SK-N-SH (cell line): ENCODE results near the gene ZNF865. TPM values are rescaled to one million over a fixed set of nuclear protein-coding genes. Genes with fewer than 3 reads are reported as not detected.

Source experiments
- CTCF ChIA-PET: fragments of 300-600, 350-600 bp; formaldehyde crosslinking; extraction: SDS; loops from one replicate; lab custom pipeline; 2021; lab: Yijun Ruan, JAX
- POLR2A ChIA-PET: fragments of 350-600 bp; sonication (Branson Sonifier 250); formaldehyde crosslinking; extraction: SDS; loops from one replicate; lab custom pipeline; 2020; ENCODE audit warnings: antibody characterized with exemption, inconsistent platforms; lab: Yijun Ruan, JAX
- DNase-seq: peaks from one replicate; pipeline ENCODE4 v3.0.0; 2012
- H2AFZ ChIP-seq: fragments of 200-600 bp; sonication (generic); 2 replicates; pipeline ENCODE4 v1.8.1; 2016; ENCODE audit warnings: antibody characterized with exemption, mild to moderate bottlenecking, low read depth
- H3F3A ChIP-seq: fragments of 200-600 bp; sonication (generic); replicated peaks from 2 replicates; pipeline ENCODE3; 2016; ENCODE audit warnings: antibody characterized with exemption, mild to moderate bottlenecking; ENCODE audit not compliant: insufficient read depth
- H3K27ac ChIP-seq, 2 experiments: fragments of 200-500 bp in 1 of 2; fragments of 200-600 bp in 1 of 2; sonication (Bioruptor generic) in 1 of 2; sonication (generic), shearing (Covaris generic) in 1 of 2; 2 replicates each; pipeline versions ENCODE4 v1.5.1 to v1.6.1; 2014 to 2016; ENCODE audit warnings: low read depth in 2 of 2, inconsistent platforms in 1 of 2, low read length in 1 of 2, mild to moderate bottlenecking in 1 of 2, mixed read lengths in 1 of 2
- H3K27me3 ChIP-seq: fragments of 200-600 bp; sonication (generic), shearing (Covaris generic); 2 replicates; pipeline ENCODE4 v1.6.1; 2016; ENCODE audit warnings: mixed run types; ENCODE audit not compliant: insufficient read depth
- H3K36me3 ChIP-seq, 2 experiments: fragments of 200-500 bp in 1 of 2; fragments of 200-600 bp in 1 of 2; sonication (Bioruptor generic) in 1 of 2; sonication (generic) in 1 of 2; replicated peaks in 1 of 2; 2 replicates each; pipeline versions ENCODE3 to v1.5.1; 2014 to 2016; ENCODE audit warnings: low read length in 1 of 2, mild to moderate bottlenecking in 1 of 2; ENCODE audit not compliant: insufficient read depth in 2 of 2, control insufficient read depth in 1 of 2
- H3K4me1 ChIP-seq, 2 experiments: fragments of 200-500 bp in 1 of 2; fragments of 200-600 bp in 1 of 2; sonication (Bioruptor generic) in 1 of 2; sonication (generic), shearing (Covaris generic) in 1 of 2; 2 replicates each; pipeline versions ENCODE4 v1.5.1 to v1.6.1; 2014 to 2016; ENCODE audit warnings: low read depth in 1 of 2, low read length in 1 of 2, mixed run types in 1 of 2; ENCODE audit not compliant: insufficient read depth in 2 of 2, control insufficient read depth in 1 of 2
- H3K4me2 ChIP-seq: fragments of 200-600 bp; sonication (generic), shearing (Covaris generic); 2 replicates; pipeline ENCODE4 v1.6.1; 2017; ENCODE audit warnings: mixed run types
- H3K4me3 ChIP-seq, 2 experiments: fragments of 200-500 bp in 1 of 2; fragments of 200-600 bp in 1 of 2; sonication (Bioruptor generic) in 1 of 2; sonication (generic), shearing (Covaris generic) in 1 of 2; 2 replicates each; pipeline versions ENCODE4 v1.5.1 to v1.8.1; 2014 to 2016; ENCODE audit warnings: low read depth in 2 of 2, inconsistent platforms in 1 of 2, low read length in 1 of 2, mild to moderate bottlenecking in 1 of 2, mixed read lengths in 1 of 2, moderate library complexity in 1 of 2
- H3K79me2 ChIP-seq: fragments of 200-600 bp; sonication (generic); 2 replicates; pipeline ENCODE4 v1.8.1; 2017; ENCODE audit warnings: mild to moderate bottlenecking; ENCODE audit not compliant: insufficient read depth
- H3K9ac ChIP-seq: fragments of 200-600 bp; sonication (generic); 2 replicates; pipeline ENCODE4 v1.6.1; 2017; ENCODE audit warnings: mixed run types
- H3K9me2 ChIP-seq: fragments of 200-600 bp; sonication (generic); 2 replicates; pipeline ENCODE4 v1.6.1; 2017; ENCODE audit warnings: mixed run types
- H3K9me3 ChIP-seq: fragments of 200-600 bp; sonication (generic); 2 replicates; pipeline ENCODE4 v1.6.1; 2017; ENCODE audit warnings: mixed run types, mild to moderate bottlenecking, moderate library complexity
- H4K20me1 ChIP-seq: fragments of 200-600 bp; sonication (generic); 2 replicates; pipeline ENCODE4 v1.6.1; 2017; ENCODE audit warnings: mild to moderate bottlenecking, mixed run types; ENCODE audit not compliant: insufficient read depth
- CHD2 ChIP-seq: fragments of 150-350 bp; IDR thresholded peaks from 2 replicates; pipeline ENCODE4 v1.6.1; 2018; ENCODE audit warnings: low read length; ENCODE audit not compliant: partially characterized antibody
- CTCF ChIP-seq: fragments of 200-600 bp; sonication (generic); IDR thresholded peaks from 2 replicates; pipeline ENCODE4 v1.6.1; 2017; ENCODE audit warnings: antibody characterized with exemption, mild to moderate bottlenecking, moderate library complexity
- EP300 ChIP-seq, 2 experiments: IDR thresholded peaks; 2 replicates each; pipeline versions ENCODE4 v1.4.0 to v1.6.1; 2012; ENCODE audit warnings: borderline replicate concordance in 1 of 2, low read depth in 1 of 2, low read length in 1 of 2
- FOSL2 ChIP-seq: IDR thresholded peaks from 2 replicates; pipeline ENCODE4 v1.4.0; 2012; ENCODE audit warnings: low read depth, mild to moderate bottlenecking, moderate library complexity, borderline replicate concordance
- GATA2 ChIP-seq: sonication (generic); formaldehyde crosslinking; IDR thresholded peaks from 2 replicates; pipeline ENCODE4 v1.5.0; 2020; ENCODE audit warnings: mild to moderate bottlenecking, missing genetic modification reagents
- IRF3 ChIP-seq: fragments of 150-350 bp; IDR thresholded peaks from 2 replicates; pipeline ENCODE4 v1.6.1; 2016; ENCODE audit warnings: mild to moderate bottlenecking, low read depth, low read length
- NRF1 ChIP-seq: IDR thresholded peaks from 2 replicates; pipeline ENCODE4 v1.6.1; 2012; ENCODE audit warnings: low read depth, mild to moderate bottlenecking, low read length
- PBX3 ChIP-seq: IDR thresholded peaks from 2 replicates; pipeline ENCODE4; 2012
- TCF12 ChIP-seq: IDR thresholded peaks from 2 replicates; pipeline ENCODE4 v1.4.0; 2012
- TEAD4 ChIP-seq: IDR thresholded peaks from 2 replicates; pipeline ENCODE4 v1.4.0; 2012; ENCODE audit warnings: mild to moderate bottlenecking, borderline replicate concordance; ENCODE audit not compliant: insufficient read depth
- USF1 ChIP-seq: IDR thresholded peaks from 2 replicates; pipeline ENCODE4 v1.4.0; 2012; ENCODE audit warnings: low read depth, borderline replicate concordance
- USF2 ChIP-seq: fragments of 150-350 bp; IDR thresholded peaks from 2 replicates; pipeline ENCODE4 v1.6.1; 2017; ENCODE audit warnings: antibody characterized with exemption, low read length, low read depth, borderline replicate concordance
- WGBS: methylation state at CpG from one replicate; pipeline ENCODE4 v1.1.6; 2017; ENCODE audit warnings: low lambda C conversion rate; 5-methylcytosine and 5-hydroxymethylcytosine counted together
- polyA plus RNA-seq, 3 experiments: library from polyadenylated mRNA; depleted of rRNA; stranded (reverse); fragments of >200 nt; gene quantifications; 2 replicates each; pipeline ENCODE4 v1.2.3, GENCODE V29; 2012

Gene ZNF865
- polyA plus RNA-seq, 1 of the 3 experiments (the other 2 are of a cell fraction) = 5.0 TPM

GRCh38 chr19:55584871-55585270, 20.6 kb upstream of the ZNF865 start (continued):
- TF ChIP-seq CTCF = no peak
- TF ChIP-seq GATA2 (CRISPR knock-in tag) = no peak
- no peak for TF ChIP-seq IRF3
- TF ChIP-seq, all 33 proteins: peak for 0

GRCh38 chr19:55585658-55586339, 19.6 kb upstream of the ZNF865 start:
- no peaks in the 10 kb centered on the region for H3K36me3 ChIP-seq
- H3K9ac ChIP-seq = peak overlapping the region; percentile 39
- peaks cover 19% of the 10 kb centered on the region for H3F3A ChIP-seq
- H4K20me1 ChIP-seq = no peaks in the 10 kb centered on the region
- WGBS = 34% methylated on average over 29 of the region's 36 CpGs
- no peaks in the 10 kb centered on the region for H3K79me2 ChIP-seq
- peaks cover 15 to 22% of the 10 kb centered on the region in 2 experiments; a peak in 2 of 4 replicates for H3K4me1 ChIP-seq
- TF ChIP-seq USF1 (peak; percentile 76), CHD2 (peak; percentile 66), USF2 (peak; percentile 8; the same call in 1 of the 2 replicates), NRF1 (no peak), FOSL2 (no peak), TCF12 (no peak), EP300 (IDR thresholded peaks at IDR 0.05; ENCODE audit: borderline replicate concordance in 1 of 2, low read depth in 1 of 2, low read length in 1 of 2) (no peak), GATA2 (CRISPR knock-in tag) (no peak), PBX3 (peak; percentile 92), TEAD4 (no peak)
- H3K27me3 ChIP-seq = no peaks in the 10 kb centered on the region
- ChIA-PET POLR2A (interaction anchor here (0.7 to 4.1 kb wide), 4 partner anchors 13 to 25 kb away, joined by 3 to 32 read pairs (median 4); partner anchors contain the start of genes FIZ1 and ZNF865), CTCF (interaction anchor here (1.4 kb wide), 1 partner anchor 54 kb away, joined by 4 read pairs; no protein-coding TSS in a partner anchor)
- no peaks in the 10 kb centered on the region for H3K9me3 ChIP-seq
- peak overlapping the region; percentile 74 for H3K4me2 ChIP-seq
- H3K4me3 ChIP-seq = peak overlapping the region; percentile 26 to 44; a peak in 3 of 4 replicates
- peak; percentile 93 for DNase-seq
- H2AFZ ChIP-seq = peak overlapping the region; percentile 97
- peak overlapping the region; percentile 53 to 89; a peak in 3 of 4 replicates for H3K27ac ChIP-seq
- no peaks in the 10 kb centered on the region for H3K9me2 ChIP-seq
